Measurements from ENCODE around the gene LRRC38.

The LRRC38 gene

DNA sequence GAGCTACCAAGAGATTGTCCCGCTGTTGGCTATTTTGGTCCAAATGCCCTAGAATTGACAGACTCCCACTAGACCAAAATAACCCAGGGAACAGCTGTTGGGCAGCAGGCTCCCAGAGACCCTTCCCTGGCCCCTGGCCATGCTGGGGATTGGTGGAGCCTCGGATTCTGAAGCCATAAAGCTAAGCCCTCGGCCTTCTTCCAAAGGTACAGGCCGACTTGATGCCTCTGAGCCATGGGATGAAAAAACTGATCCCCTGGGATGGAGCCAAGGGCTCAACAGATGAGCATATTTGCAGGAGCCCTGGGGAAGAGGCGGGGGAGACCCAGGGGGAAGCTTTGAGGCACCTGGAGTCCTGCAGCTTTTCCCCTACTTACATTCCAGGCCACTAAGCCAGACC lies 1.0 kb upstream of the LRRC38 start:
- DNase-seq: no peak

DNA sequence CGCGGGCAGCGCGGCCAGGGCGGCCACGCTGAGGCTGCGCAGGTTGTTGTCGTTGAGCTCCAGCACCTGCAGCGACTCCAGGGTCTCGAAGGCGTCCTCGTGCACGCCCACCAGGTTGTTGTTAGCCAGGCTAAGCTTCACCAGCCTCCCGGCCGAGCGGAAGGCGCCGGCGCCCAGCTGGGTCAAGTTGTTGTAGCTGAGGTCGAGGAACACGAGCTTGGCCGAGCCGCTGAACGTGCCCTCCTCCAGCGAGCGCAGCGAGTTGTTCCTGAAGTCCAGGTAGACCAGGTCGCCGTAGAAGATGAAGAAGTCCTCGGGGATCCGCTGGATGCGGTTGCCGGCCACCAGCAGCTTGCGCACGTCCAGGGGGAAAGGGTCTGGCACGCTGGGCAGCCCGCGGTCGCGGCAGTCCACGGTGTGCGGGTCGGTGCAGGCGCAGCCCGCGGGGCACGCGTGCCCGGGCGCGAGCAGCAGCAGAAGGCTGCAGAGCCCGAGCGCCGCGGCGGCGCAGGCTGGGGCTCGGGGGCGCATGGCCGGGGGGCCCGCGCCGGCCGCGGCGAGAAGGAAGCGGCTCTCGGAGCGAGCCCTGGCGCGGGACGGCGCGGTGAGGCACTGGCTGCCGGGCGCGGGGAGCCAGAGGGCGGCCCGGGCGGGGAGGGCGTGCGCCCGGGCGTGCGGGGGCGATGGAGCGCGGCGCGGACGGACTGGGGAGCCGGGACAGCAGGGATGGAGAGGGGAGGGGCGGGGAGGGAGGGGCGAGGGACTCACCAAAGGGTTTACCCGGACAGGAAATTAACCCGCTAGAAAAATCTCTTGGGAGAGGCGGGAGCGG lies 524 bp downstream of the LRRC38 start:
- DNase-seq: no peak

DNA sequence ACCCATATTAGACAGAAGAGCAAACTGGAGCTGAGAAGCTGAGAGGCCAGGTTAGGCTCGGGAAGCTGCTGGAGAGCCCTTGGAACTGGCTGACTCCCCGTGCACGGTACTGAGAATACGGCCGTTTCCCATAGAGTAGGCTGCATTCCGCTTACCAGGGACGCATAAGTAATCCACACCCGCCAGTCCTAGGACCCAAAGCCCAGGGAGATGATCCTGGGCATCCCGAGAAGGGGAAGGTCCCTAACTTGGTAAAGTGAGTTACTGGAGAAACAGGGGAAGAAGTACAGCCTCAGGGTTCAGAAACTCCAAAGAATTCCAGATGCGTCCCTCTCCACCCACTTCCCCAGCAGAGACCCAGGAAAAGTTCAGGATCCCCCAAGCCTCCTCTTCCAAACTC lies 1.3 kb downstream of the LRRC38 start:
- DNase-seq: no peak

DNA sequence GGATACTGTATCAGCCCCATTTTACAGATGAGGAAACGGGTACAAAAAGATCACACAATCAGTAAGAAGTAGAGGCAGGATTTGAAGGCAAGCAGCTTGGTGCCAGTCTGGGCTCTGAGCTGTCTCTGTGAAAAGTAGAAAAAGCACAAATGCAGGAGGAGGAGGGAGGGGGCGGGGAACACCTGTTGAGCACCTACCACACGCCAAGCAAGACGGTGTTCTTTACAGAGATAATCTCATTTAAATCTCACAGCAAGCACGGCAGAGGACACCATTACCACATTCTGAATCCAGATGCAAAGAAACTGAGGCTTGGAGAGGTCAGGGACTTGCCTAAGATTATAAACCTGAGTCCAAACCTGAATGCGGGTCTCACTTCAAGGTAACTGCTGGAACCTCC lies 3.3 kb downstream of the LRRC38 start:
- no peak for DNase-seq

DNA sequence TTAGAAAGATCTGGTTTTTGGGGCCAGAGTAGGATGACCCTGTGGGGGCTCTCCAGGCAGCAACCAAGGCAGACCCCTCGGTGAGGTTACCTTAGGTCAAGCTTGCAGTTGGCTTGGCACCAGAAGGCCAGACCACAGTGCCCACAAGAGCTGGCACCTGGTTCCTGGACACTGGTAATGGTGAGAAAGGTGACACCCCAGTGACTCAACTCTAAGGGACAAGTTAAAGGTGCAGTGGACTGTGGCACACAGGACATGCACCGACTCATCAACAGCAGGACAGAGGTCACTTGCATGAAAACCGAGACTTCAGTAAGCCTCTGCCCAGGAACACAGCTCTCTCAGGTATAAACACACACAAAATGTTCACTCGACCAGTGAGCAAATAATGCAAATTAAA lies 6.7 kb downstream of the LRRC38 start:
- no peak for DNase-seq

DNA sequence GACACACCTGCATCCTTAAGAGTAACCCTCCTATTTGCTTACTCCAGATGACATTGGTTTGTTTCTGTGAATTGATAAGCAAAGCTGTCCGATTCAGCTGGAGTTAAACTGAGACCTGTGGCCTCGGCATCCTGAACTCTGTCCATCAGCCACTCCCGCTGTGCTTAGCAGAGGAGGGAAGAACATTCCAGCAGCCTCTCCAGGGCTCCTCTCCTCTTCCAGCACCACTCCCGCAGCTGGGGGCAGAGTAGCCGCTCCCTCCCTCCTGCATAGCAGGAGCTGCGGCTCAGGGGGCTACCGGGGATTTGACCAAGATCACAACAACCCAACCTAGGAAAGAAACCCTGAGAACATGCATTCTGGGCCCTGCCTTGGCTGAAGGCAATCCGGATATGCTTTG lies 8.8 kb downstream of the LRRC38 start:
- no peak for DNase-seq

DNA sequence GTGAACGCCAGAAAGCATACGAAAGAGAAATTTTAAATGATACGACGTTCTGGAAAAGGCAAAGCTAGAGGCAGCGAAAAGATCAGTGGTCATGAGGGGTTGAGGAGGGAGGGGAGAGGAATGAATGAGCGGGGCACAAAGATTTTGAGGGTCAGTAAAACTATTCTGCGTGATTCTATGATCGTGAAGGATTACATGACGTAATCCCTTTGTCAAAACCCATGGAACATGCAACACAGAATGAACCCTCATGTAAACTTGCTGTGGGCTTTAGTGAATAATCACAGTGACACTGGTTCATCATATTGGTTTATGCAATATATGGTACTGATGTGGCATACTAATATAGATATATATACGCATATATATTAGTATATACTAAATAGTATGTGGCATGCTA lies 13.0 kb downstream of the LRRC38 start:
- DNase-seq: no peak

DNA sequence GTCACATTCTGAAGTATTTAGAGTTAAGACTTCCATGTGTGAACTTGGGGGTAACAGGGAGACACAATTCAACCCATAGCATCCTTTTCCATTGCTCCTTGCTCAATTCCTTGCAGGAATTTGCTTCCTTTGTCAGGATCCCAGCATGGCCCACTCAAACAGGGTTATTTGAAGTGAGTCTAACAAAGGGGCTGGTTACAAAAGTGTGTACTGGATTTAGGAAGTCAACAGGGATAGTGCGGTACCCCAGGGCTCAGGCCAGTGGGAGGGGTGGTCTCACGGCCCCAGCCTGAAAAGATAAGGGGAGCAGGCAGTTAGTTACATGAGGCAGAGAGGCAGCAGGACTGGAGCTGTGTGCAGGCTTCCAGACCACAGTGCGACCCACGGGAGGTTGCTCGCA lies 14.4 kb downstream of the LRRC38 start:
- no peak for DNase-seq

DNA sequence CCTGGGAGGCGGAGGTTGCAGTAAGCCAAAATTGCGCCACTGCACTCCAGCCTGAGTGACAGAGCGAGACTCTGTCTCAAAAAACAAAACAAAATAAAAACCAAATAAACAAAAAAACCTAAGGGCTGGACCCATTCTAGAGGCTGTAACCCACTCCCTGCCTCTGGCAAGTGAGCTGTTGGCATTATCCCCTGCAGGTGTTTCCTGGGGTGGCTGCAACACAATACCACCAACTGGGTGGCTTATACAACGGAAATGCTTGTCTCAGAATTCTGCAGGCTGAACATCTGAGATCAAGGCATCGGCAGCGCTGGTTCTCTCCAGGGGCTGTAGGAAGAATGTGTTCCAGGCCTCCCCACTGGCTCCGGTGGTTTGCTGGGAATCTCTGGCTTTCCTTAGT lies 15.2 kb downstream of the LRRC38 start:
- DNase-seq: no peak

DNA sequence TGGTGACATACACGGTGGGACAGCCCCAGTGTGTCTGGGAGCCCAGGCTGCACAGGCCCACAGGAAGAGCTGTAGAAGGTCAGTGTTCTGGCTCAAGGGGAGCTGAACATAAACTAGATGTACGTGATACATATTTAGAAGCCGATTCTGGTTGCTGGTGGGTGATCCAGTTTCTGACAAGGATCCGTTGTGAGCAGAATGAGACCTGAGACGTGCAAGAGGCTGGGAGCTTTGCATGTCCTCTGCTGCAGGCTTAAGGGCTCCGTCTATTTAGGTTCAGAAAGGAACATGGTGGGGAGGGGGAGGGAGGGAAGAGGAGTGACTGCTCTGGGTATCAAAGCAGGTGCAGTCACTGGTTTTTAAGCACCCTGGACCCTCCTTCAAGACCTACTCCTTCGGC lies 18.6 kb downstream of the LRRC38 start:
- no peak for DNase-seq

DNA sequence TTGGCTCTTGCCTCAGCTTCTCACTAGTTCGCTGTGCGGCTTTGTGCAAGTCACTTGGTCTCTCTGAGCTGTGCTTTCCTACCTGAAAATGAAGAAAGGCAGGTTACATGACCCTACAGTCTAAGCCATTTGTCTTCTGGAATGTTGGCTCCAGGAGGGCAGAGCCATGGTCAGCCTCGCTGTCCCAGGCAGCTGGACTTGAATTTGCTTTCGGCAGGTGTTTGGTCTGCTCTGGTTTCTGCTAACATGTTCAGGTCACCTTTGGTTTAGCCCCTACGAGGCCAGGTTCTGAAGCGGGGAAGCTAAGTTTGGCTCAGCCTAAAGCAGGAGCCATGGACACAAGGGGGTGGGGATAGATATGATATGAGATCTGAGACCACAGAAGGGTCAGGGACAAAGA lies 19.1 kb downstream of the LRRC38 start:
- no peak for DNase-seq

DNA sequence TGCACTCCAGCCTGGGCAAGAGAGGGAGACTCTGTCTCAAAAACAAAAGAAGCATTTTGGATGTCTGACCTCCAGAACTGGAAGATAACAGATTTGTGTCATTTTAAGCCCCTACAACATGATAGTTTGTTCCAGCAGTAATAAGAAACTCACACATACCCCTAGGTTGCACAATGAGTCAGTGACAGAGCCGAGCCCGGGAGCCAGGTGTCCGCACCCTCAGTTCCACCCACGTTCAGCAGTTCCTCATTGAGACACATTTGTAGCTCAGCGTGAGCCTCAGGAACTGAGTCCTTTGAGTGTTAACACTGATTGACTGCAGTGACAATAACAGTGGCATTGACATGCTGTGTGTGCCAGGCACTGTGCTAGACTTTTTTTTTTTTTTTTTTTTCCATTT lies 19.8 kb downstream of the LRRC38 start:
- no peak for DNase-seq

DNA sequence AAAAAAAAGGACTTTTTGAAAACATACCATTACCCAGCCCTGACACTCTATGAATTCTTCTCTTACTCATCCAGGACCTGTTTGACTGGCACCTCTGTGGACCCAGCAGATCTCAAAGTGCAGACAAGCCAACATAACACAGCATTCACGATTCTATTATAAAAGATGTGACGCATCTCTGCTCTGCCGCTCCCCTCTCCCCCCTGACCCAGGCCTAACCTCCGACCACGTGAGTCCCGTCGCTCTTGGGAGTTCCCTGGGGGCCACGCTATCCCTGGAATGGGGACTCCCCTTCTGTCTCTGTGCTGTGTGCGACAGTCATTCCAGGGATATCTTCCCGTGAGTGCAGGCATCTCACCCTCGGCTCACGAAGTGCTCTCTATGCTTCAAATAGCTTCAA lies 21.1 kb downstream of the LRRC38 start:
- no peak for DNase-seq

DNA sequence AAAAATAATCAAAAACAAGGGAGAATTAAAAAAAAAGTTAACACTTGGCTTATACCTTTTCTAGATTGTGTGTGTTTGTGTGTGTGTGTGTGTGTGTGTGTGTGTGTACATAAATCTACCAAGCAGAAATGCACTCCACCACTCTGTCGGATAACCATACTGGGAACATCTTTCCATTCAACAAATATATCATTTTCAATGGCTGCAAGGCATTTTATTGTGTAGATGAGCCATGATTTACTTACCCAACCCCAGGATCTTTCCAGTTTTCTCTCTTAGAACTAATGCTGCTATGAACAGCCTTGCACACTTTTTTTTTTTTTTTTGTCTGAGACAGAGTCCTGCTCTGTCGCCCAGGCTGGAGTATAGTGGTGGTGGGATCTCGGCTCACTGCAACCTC lies 25.8 kb downstream of the LRRC38 start:
- DNase-seq: no peak

DNA sequence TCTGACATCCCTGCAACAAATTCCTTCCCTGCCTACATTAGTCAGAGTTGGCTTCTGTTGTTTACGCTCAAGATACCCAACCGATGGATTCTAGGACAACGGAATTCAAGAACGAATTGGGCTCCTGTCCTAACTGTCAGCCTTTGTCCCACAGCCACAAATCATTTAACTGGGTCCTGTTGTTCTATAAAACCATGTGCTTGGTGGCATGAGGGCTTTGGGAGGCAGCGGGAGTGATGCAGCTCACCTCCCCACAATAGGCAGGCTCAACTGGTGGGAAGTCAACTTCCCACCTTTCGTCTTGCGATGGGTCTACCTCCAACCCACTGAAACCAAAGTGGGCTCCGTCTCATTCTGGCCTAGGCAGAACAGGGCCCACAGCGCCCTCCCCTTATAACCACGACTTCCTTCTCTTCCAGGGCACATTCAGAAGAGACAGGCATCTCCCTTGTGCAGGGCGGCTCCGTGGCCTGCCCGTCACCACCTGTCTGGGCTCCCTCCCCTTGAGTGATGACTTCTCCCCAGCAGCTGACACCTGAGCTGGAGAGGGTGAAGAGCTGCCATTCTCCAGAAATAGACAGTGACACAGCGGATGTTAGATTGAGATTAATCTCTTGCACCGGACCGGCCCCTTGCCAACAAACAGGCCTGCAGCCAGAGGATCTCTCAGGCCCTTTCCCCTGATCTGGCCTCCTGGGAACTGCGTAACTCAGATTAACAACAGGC lies 26.5 kb downstream of the LRRC38 start:
- DNase-seq: peak; percentile 10 to 18

DNA sequence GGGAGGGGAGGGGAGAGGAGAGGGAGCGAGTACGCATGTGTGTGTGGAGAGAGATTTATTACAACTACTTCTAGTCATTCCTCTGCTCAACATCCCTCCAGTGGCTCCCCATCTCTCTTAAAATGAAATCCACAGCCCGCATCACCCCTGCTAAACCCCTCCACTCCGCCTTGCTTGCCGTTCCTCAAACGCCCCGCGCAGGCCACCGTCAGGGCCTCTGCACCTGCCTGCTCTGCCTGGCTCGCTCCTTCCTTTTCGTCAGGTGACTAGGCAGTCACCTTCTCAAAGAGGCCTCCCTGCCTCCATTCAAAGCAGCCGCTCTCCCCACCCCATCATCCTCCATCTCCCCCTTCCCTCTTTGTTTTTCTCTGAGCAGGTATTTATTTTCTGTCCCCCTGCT lies 29.9 kb downstream of the LRRC38 start:
- no peak for DNase-seq

DNA sequence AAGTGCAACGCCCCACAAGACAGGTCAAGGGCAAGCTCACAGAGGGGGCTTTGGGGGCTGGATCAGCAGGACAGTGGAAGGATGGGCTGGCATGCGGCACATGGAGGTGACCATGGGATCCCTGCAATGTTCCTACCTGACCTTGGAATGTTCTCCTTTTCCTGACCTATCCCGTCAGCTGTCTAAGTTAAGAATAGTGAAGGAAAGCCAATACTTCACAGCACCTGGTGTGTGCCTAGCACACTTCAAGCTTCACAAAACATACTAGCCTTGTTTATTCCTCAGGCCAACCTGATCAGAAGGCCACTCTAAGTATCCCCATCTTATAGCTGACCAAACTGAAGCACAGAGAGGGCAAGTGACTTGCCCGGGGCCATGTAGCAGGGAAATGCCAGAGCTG lies 31.2 kb downstream of the LRRC38 start:
- no peak for DNase-seq

DNA sequence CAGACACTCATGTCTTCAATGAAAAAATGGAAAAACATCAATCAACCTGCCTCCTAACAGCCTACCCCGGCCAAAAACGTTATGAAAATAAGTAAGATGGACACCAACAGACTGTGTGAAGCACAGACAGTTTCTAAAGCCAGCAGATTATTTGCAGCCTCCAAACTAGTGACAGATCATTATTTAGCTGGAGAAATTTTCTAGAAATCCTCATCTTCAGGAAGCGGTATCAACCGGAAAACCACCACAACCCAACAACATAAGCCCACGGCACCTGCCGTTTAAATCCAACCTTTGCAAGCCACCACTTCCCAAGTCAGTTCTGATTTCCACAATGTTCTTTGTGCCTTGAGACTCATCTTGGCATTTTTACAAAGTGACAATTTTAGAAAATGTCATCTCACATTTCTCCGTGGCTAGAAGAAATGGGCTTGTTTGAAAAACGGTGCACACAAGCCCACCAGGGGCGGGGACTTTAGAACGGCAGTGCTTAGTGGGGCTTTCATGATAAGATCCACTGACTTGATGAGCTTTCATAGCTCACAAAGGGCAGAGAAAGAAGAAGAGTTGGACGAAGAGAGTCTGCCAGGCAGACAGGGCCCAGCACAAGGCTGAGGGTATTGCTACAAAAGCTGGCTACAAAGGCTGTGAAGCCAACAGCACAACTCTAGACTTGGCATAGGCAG lies 34.5 kb downstream of the LRRC38 start:
- no peak for DNase-seq

DNA sequence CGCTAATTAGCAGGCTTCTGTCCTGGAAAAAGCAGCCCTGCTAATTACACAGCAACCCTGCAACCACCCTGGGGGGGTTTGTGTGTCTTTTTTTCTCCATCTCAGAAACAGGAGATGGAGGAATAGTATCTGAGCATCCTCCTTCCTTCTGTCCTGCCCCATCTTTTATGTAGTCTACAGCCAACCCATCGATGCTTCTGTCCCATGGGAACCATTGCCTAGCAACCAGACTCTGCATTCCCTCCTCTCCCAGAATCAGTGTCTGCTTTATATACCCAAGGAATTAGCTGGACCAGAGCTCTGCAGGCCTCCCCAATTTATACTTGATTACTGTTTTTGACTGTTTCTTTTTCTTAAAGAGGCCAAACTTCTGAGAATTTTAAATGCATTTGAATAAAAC lies 35.1 kb downstream of the LRRC38 start:
- DNase-seq: no peak

DNA sequence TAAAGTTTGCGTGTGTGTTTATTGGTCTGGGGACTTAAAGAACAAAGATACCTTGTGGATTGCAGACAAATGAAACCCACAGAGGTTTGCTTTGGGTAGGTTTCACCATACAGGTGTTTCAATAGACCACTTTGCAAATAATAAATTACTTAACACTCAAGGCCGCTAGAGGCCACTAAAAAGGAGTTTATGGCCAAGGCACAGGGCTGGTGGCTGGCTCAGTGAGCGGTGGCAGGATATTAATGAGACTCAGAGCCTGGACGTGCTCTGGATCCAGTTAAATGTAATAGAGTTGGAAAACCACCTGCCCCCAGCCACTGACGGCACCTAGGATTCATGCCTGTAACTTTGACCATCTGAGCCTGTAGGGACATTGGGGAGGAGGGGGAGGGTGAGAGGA lies 44.5 kb downstream of the LRRC38 start:
- DNase-seq: peak; percentile 11 to 53

DNA sequence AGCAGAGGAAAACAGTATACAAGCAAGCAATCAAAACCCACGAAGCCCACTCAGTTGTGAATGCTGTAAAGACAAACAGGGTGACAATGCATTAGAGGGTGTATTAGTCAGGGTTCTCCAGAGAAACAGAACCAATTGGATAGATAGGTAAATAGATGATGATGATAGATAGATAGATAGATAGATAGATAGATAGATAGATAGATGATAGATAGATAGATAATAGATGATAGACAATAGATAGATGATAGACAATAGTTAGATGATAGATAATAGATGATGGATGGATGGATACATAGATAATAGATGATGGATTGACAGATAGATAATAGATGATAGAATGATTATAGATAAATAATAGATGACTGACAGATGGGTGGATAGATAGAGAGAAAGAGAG lies 48.3 kb downstream of the LRRC38 start:
- no peak for DNase-seq

DNA sequence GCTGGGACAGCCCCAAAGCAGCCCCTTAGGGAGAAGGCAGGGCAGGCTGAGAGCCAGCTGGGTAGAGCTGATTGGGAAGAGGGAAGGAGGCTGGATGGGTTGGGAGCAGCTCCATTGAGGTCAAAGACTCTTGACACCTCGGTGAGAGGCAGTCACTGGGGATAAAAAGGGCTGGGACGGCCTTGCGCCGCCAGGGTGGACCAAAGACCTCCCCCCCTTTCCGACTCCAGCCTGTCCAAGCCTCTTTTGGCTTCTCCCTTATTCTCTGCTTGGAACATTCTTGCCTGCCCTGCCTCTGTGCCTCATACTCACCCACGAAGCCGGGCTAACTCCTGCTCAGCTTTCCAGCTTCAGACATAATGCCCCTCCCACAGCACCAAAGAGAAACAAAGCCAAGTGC lies 51.1 kb downstream of the LRRC38 start:
- DNase-seq: no peak

DNA sequence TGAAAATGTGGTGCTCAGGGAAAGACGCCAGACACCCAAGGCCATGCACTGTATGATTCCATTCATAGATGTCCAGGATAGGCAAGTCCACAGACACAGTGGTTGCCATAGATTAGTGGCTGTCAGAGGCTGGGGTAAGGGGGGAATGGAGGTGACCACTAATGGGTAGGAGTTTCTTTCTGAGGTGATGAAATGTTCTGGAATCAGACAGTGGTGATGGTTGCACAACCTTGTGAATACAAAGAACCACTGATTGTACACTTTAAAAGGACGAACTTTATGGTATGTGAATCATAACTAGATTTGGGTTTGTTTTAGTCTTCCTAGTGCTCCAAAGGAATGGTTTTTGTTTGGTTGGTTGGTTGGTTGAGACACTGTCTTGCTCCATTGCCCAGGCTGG lies 51.8 kb downstream of the LRRC38 start:
- no peak for DNase-seq

DNA sequence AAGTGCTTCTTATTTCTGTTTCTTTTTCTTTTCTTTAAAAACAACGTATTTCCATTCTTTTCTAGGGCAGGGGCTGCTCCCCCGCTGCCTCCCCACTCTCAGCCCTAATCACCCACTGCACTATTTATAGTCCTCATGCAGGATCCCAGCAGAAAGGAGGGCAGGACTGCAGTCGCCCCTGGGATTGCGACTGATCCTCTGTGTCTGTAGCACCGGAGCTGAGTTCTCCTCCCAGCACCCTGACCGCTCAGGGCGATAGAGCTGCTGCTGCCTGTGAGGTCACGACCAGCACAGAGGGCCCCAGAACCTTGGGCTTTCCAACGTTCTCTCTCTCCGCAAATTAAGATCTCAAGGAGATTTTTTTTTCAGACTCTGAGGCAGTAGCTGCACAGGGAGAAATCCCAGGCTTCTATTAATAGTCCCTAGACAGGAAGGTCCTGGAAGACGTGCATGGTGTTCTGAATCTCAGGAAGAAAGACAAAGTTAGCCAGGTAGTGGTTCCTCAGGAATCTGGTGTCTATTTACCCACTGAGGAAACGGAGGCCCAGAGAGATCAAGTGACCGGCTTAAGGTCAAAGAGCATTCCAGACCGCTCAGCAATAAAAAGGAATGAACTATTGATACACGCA lies 56.8 kb downstream of the LRRC38 start:
- no peak for DNase-seq
